GM18520 (cell line): ENCODE measurements around the gene PDE11A.

Experiments used
- ATAC-seq: cut with Tn5 transposase; IDR thresholded peaks from one replicate; pipeline ENCODE4 v1.9.1; 2021; ENCODE audit not compliant: unreplicated experiment

The PDE11A gene

GRCh38 chr2:177606636-177607035, 465.9 kb downstream of the PDE11A start:
- no peak for ATAC-seq

DNA sequence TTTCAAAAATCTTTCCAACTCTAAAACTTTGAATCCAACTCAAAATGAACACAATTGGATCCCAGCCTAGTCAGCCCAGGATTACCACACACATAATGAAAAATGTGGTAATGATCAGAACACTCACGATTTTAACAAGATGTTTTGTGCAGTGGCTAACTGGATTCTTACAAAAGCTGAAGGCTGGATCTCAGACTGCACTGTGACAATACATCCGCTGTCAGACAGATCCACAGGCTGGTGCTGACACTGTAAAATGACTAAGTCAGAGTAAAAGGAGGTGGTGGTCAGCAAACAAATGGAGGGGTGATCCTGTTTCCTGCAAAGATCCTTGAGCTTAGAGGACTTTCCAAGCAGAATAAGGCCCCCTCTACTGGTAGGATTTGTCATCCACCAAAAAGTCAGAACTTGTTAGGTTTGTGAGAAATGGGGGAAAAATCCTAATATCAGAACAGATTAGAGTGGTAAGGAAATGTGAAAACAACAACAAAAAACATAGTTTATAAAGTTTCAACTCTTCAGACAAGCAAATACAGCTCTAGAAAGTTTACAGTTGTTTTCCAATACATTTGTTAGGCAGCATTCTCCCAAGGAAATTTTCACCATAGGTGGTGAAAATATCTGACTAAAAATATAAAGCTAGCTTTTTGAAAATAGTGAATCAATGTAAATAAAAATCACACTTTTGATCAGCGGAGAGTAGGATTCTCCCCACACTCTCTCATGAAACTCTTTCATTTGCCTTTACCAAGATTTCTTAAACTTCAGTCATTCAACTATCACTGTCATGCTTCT, 468.1 kb downstream of the PDE11A start:
- ATAC-seq = no peak

DNA sequence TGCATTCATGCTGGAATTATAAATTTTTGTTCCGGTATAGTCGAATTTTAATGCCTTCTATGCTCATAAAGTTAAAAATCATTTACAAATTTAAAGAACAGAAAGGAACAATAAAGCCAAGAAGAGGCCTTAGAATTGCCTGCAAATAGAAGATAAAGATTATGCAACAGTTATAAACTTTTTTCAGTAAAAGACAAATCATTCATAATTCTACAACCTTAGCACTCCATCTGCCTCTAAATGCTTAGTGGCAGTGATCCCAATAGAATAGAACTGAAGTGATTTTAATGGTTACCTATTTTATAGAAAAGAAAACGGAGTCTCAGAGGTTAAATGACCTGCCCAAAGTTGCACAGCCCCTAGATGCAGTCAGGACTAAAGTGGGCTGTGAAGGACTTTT, 468.8 kb downstream of the PDE11A start:
- ATAC-seq = no peak

GRCh38 chr2:177603181-177603580, 469.4 kb downstream of the PDE11A start:
- ATAC-seq = no peak

- no peak for ATAC-seq
These were observed 469.9 kb downstream of the PDE11A start for GRCh38 chr2:177602611-177603164.

- no peak for ATAC-seq
These were observed 471.7 kb downstream of the PDE11A start for GRCh38 chr2:177600917-177601316.

DNA sequence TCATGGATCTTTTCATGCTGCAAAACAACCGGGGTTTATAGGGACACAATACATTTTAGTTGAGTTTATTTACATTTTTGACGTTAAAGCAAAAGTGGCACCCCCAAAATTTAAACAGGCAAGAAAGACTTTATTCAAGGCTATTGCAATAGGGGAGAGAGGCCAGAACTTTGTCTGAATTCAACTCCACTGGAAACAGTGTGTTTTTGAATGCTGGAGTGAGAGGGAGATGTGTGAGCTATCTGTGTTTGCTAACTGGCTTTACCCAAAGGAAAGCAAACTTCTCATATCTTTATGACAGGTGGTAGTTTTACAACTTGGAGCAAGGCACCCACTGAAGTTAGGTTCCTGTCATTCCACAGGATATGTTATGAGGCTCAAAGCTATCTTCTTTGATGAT, 472.6 kb downstream of the PDE11A start:
- no peak for ATAC-seq

DNA sequence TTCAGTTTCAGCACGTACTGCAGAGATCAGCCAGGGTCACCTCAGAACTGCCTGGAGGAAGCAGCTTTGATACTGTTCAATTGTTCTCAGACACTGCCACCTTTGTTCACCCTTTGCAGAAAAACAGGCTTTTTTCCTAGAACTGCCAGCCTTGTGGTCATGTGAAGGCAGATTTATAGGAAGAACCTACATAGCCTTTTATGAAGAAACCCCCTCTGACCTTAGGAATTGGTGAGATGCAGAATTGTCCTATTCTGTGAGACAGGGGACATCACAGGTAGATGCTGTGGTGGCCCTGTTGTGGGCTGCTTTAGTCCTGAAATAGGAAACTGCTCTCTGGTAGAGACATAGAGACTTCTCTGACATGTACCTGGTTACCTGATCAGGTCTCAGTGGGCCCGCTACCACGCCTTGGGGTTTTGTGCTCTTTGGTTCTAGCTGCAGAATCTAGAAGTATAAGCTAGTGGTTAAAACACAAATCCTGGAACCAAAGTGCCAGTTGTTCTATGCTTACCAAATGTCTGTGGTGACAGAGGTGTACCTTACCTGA, 473.4 kb downstream of the PDE11A start:
- no peak for ATAC-seq

GRCh38 chr2:177598326-177599138, 474.0 kb downstream of the PDE11A start:
- no peak for ATAC-seq

- no peak for ATAC-seq
These were observed 474.8 kb downstream of the PDE11A start for GRCh38 chr2:177597759-177598158.

DNA sequence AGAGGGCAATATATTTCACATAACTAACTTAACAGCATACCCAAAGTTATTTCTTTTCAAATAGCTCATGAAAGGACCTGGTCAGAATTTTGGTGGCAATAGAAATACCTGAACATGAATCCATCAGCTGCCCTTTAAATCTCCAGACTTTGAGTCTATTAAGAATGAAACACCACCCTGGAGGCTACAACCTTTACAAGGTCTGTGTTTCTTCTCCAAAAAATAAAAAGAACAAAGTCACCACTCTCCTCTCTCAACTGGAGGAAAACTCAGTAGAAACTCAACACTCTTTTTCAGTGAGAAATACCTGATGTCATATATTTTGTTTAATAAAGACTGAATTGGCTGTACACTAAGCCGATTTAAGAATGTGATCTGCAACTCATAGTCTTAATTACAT, 475.7 kb downstream of the PDE11A start:
- no peak for ATAC-seq

GRCh38 chr2:177595126-177595845, 477.3 kb downstream of the PDE11A start:
- no peak for ATAC-seq

DNA sequence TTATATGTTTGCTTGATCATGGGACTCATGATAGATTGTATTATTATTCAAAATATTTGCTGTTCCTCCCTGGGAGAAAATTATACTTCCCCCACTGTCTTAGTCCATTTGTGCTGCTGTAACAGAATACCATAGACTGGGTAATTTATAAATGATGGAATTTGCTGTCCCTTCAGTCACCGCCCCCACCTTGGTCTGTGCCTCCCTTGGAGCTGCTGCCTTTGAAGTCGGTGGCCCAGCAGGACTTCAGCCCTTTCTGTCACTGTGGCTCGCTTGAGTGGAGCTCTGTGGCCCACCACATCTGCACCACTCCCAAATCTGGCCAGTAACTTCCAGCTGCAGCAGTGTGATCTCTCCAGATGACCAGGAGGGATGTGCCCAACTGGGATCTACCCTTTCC, 479.2 kb downstream of the PDE11A start:
- no peak for ATAC-seq

- no peak for ATAC-seq
These were observed 479.6 kb downstream of the PDE11A start for GRCh38 chr2:177592945-177593344.

- ATAC-seq = no peak
These were observed 480.2 kb downstream of the PDE11A start for GRCh38 chr2:177592397-177592796.

DNA sequence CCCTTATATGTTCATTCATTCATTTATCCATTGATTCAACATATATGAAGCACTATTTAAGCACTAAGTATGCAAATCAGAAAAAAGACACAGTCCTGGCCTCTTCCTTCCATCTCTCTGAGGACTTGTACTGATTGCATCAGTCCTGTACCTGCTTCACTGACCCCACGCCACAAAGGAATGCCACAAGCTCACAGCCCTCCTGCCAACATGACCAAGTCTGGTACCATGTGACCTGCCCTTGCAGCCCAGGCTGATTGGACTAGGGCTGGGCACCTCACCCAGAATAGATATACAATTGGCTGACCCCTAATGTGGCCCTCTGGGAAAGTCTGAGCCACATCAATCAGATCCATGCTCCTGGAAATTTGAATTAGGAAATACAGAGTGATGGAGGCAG, 483.4 kb downstream of the PDE11A start:
- no peak for ATAC-seq

GRCh38 chr2:177588671-177589070, 483.9 kb downstream of the PDE11A start:
- ATAC-seq = no peak

DNA sequence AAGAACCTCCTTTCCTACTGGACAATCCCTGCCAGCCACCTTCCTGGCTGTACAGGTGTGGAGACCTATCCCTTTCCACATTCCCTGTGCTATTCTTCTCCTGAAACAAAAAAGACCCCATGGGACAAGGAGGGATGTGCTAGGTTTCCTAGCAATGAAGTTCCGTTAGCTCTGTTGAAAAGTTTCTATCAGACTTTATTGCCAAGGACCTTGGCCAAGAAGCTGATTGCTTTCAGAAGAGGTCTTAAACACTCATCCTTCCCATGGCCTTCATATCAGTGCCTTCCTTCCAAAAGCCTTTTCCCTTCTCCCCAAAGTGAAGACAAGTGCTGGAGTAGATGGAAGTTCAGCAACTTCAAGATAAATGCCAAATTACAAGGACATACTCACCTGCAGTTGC, 485.2 kb downstream of the PDE11A start:
- ATAC-seq = no peak

DNA sequence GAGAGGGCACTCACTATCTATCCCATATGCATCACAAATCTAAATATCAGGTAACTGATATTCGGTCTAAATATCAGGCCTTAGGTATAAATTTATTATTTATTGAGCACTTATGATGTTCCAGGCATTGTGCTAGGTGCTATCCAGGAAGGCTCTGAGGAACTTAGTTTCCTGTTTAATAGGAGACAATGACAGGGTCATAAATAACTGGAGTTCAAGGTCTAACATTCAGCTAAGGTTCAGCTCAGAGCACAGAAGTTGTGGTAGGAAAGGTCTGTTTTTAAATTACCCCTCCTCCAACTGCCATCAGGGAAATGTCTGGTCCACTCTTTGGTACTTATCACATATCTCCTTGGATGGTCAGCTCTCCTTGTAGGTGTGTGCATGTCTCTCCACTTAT, 486.4 kb downstream of the PDE11A start:
- no peak for ATAC-seq

DNA sequence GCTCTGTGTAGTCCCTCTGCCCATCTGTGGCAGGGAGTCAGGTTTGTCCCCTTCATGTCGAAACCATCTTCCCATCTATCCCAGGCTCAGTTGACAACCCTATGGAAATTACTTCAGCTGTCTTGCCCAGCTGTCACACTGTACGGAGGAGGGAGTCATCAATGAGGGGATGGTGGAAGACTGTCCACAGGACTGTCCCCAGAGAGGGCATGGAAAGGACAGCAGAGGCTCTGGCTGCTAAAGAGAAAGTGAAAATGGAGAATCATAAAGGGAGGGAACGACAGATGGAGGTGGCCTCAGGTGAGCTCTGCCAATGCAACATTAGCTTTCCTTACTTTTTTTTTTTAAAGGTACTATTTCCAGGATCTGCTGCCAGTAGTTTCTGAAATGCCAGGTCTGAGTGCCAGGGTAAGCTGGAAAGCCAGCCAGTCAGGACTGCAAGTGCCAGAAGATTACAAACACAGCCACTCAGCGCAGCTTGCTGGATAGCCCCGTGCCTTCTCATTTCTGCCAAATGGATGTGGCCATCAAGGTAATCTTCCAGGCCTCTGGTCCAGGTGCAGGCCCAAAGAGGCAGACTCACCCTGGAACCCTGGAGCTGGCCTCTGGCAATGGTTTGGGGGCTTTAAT, 487.2 kb downstream of the PDE11A start:
- no peak for ATAC-seq
